ENCODE results near the gene CFAP70.

CFAP70 gene

DNA sequence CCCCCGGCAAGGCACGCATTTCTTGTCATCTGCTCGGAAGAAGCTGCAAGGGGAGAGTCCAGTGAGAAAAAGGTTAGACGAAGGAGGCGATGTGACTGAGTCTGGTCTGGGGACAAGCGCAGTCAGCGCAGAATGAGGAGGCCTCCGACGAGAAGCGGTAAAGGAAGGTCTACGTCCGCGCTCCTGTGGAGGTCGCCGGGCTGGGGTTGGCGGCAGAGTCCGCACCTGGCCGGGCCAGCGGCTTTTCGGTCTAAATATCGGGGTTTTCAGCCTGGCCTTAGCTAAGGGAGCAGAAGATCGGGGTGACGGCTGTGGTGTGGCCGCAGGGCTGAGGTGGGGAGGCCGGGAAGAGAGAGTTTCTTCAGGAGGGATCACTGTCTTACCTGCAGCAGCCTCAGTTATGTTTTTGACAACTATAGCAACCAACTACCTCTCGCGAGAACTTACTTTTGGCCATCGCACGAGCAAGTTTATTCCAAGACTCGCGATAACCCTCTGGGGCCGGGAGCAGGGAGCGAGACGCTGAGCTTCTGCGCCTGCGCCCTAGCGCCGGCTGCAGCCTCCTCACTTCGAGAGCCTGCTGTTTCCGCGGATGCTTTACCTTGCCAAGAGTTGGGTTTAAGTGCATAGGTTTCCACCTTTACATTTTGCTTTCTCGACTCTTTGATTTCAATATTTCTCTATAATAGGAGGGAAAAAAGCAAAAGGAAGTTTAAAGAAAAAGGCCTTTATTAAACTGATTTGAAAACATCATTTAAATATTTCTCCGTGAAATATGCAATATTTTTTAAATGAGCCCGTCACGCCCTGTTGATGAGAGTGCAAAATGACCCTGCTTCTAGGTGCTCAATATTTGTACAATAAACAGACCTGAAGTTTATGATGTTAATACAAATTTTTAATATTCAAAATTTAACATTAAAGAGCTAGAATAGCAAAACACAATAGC, at the start of gene CFAP70:
Gene CFAP70, minus strand, starts transcription at position 534 of the 949 bp plus-strand sequence. CDS start 4,068 bp downstream, outside the sequence.
- Histone ChIP-seq H3K36me3 (ENCODE audit: control insufficient read depth, insufficient read depth, low read length) (no peaks in the 10 kb centered on the region), H3K9me3 (ENCODE audit: control insufficient read depth, low read length) (no peaks in the 10 kb centered on the region), H2AFZ (peak within 1 kb of the TSS; percentile 95), H3K4me1 (peaks cover 8% of the 10 kb centered on the region), H3K9ac (no peak within 1 kb of the TSS), H3K27me3 (ENCODE audit: control insufficient read depth, insufficient read depth, low read length) (no peaks in the 10 kb centered on the region), H3K4me3 (ENCODE audit: low read depth, low read length) (peak within 1 kb of the TSS; percentile 91), H3K79me2 (no peaks in the 10 kb centered on the region), H3K4me2 (ENCODE audit: low read length) (peak within 1 kb of the TSS; percentile 88), H3K27ac (peak within 1 kb of the TSS; percentile 81)
- TF ChIP-seq, protein P1, sequence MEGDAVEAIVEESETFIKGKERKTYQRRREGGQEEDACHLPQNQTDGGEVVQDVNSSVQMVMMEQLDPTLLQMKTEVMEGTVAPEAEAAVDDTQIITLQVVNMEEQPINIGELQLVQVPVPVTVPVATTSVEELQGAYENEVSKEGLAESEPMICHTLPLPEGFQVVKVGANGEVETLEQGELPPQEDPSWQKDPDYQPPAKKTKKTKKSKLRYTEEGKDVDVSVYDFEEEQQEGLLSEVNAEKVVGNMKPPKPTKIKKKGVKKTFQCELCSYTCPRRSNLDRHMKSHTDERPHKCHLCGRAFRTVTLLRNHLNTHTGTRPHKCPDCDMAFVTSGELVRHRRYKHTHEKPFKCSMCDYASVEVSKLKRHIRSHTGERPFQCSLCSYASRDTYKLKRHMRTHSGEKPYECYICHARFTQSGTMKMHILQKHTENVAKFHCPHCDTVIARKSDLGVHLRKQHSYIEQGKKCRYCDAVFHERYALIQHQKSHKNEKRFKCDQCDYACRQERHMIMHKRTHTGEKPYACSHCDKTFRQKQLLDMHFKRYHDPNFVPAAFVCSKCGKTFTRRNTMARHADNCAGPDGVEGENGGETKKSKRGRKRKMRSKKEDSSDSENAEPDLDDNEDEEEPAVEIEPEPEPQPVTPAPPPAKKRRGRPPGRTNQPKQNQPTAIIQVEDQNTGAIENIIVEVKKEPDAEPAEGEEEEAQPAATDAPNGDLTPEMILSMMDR (IDR thresholded peaks at IDR 0.05), result no peak

DNA sequence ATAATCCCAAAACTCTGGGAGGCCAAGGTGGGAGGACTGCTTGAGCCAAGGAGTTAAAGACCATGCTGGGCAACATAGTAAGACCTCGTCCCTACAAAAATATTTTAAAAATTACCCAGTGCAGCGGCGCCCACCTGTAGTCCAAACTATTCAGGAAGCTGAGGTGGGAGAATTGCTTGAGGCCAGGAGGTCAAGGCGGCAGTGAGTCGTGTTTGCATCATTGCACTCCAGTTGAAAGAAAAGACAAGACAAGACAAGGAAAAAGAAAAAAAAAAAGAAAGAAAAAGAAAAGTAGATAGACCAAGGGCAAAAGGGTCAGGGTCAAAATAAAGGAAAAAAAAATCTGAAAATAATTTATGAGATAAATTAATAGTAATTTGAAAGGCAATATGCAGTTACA, 49.4 kb upstream of the CFAP70 start:
- no peak overlapping the region for H3K4me2 ChIP-seq (ENCODE audit: low read length)
- no peaks in the 10 kb centered on the region for H3K9me3 ChIP-seq (ENCODE audit: control insufficient read depth, low read length)
- no peak overlapping the region for H3K9ac ChIP-seq
- H3K27me3 ChIP-seq (ENCODE audit: control insufficient read depth, insufficient read depth, low read length), result no peaks in the 10 kb centered on the region
- TF ChIP-seq, protein P1 (IDR thresholded peaks at IDR 0.05), result no peak
- no peaks in the 10 kb centered on the region for H3K36me3 ChIP-seq (ENCODE audit: control insufficient read depth, insufficient read depth, low read length)
- H3K4me3 ChIP-seq (ENCODE audit: low read depth, low read length), result no peak overlapping the region
- H3K4me1 ChIP-seq, result peaks cover 19% of the 10 kb centered on the region
- H3K27ac ChIP-seq, result no peak overlapping the region
- no peak overlapping the region for H2AFZ ChIP-seq
- peaks cover 82% of the 10 kb centered on the region for H3K79me2 ChIP-seq

DNA sequence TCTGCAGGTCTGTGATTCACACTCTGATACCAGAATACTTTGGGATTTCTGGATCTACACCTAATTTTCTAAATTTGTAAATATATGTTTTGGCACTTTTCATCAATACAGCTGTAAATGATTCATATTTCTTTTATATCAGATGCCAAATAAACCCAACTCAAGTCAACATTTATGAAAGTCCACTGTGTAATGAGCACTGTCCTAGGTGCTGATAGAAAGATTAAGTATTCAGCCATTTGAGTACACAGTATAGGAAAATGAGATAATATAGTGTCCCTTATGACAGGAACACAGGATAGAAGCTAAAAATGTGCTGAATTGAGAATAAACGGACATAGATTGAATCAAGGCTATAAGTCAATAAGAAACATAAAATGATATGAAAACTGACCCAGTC, 48.8 kb upstream of the CFAP70 start:
- Histone ChIP-seq H3K36me3 (ENCODE audit: control insufficient read depth, insufficient read depth, low read length) (no peaks in the 10 kb centered on the region), H3K4me3 (ENCODE audit: low read depth, low read length) (no peak overlapping the region)
- TF ChIP-seq, protein P1 (IDR thresholded peaks at IDR 0.05), result no peak

GRCh38 chr10:73406846-73407245, 48.2 kb upstream of the CFAP70 start:
- H3K4me3 ChIP-seq (ENCODE audit: low read depth, low read length), result no peak overlapping the region
- H3K36me3 ChIP-seq (ENCODE audit: control insufficient read depth, insufficient read depth, low read length), result no peaks in the 10 kb centered on the region
- peaks cover 91% of the 10 kb centered on the region for H3K79me2 ChIP-seq
- H3K27me3 ChIP-seq (ENCODE audit: control insufficient read depth, insufficient read depth, low read length), result no peaks in the 10 kb centered on the region
- no peak overlapping the region for H3K4me2 ChIP-seq (ENCODE audit: low read length)
- TF ChIP-seq, protein P1 (IDR thresholded peaks at IDR 0.05), result no peak
- no peak overlapping the region for H3K9ac ChIP-seq
- H3K27ac ChIP-seq, result no peak overlapping the region
- H3K9me3 ChIP-seq (ENCODE audit: control insufficient read depth, low read length), result no peaks in the 10 kb centered on the region
- no peak overlapping the region for H2AFZ ChIP-seq
- peaks cover 19% of the 10 kb centered on the region for H3K4me1 ChIP-seq

More for the DNA sequence above, 48.8 kb upstream of the CFAP70 start:
- no peak overlapping the region for H3K4me2 ChIP-seq (ENCODE audit: low read length)
- no peak overlapping the region for H3K9ac ChIP-seq
- no peak overlapping the region for H3K27ac ChIP-seq
- H2AFZ ChIP-seq, result no peak overlapping the region
- H3K9me3 ChIP-seq (ENCODE audit: control insufficient read depth, low read length), result no peaks in the 10 kb centered on the region
- peaks cover 19% of the 10 kb centered on the region for H3K4me1 ChIP-seq
- H3K79me2 ChIP-seq, result peaks cover 88% of the 10 kb centered on the region
- H3K27me3 ChIP-seq (ENCODE audit: control insufficient read depth, insufficient read depth, low read length), result no peaks in the 10 kb centered on the region
